Measurements from ENCODE around the gene RECQL5.

DNA sequence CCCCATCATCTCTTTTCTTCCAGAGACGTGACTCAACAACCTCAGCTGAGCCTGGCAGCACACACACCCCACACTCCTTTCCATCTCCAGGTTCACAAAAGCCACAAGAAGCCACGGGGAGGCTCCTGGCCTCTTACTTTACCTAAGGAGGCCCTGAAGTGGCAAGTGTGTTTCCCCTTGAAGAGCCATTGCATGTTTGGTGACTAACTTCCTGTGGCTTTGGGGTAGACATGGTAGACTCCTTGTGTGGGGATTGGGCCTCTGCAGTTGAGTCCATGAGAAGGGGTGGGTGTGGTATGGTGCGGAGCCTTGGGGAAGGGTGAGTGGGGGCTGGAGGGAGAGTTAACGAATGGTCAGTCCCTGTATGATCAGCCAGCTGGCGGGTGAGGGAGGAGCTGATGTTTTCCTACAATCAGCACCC, 24.4 kb upstream of the RECQL5 start:
- TF ChIP-seq, protein P1, sequence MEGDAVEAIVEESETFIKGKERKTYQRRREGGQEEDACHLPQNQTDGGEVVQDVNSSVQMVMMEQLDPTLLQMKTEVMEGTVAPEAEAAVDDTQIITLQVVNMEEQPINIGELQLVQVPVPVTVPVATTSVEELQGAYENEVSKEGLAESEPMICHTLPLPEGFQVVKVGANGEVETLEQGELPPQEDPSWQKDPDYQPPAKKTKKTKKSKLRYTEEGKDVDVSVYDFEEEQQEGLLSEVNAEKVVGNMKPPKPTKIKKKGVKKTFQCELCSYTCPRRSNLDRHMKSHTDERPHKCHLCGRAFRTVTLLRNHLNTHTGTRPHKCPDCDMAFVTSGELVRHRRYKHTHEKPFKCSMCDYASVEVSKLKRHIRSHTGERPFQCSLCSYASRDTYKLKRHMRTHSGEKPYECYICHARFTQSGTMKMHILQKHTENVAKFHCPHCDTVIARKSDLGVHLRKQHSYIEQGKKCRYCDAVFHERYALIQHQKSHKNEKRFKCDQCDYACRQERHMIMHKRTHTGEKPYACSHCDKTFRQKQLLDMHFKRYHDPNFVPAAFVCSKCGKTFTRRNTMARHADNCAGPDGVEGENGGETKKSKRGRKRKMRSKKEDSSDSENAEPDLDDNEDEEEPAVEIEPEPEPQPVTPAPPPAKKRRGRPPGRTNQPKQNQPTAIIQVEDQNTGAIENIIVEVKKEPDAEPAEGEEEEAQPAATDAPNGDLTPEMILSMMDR (IDR thresholded peaks at IDR 0.05 in 8 of 11, conservative IDR thresholded peaks at IDR 0.05 in 3 of 11), result no peak
- TF ChIP-seq POLR2A (IDR thresholded peaks at IDR 0.05) (no peak), POLR2AphosphoS5 (IDR thresholded peaks at IDR 0.05) (no peak)
